ENCODE results near the gene NACC1. TPM values are rescaled to one million over a fixed set of nuclear protein-coding genes. Genes with fewer than 3 reads are reported as not detected.

Gene NACC1
- total and polyA plus RNA-seq, 2 of the 13 experiments (the other 11 are each of a cell fraction or from before 2014, with no cell fraction given): 31.8 to 42.3 TPM

- TF ChIP-seq, protein P1, sequence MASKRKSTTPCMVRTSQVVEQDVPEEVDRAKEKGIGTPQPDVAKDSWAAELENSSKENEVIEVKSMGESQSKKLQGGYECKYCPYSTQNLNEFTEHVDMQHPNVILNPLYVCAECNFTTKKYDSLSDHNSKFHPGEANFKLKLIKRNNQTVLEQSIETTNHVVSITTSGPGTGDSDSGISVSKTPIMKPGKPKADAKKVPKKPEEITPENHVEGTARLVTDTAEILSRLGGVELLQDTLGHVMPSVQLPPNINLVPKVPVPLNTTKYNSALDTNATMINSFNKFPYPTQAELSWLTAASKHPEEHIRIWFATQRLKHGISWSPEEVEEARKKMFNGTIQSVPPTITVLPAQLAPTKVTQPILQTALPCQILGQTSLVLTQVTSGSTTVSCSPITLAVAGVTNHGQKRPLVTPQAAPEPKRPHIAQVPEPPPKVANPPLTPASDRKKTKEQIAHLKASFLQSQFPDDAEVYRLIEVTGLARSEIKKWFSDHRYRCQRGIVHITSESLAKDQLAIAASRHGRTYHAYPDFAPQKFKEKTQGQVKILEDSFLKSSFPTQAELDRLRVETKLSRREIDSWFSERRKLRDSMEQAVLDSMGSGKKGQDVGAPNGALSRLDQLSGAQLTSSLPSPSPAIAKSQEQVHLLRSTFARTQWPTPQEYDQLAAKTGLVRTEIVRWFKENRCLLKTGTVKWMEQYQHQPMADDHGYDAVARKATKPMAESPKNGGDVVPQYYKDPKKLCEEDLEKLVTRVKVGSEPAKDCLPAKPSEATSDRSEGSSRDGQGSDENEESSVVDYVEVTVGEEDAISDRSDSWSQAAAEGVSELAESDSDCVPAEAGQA (IDR thresholded peaks at IDR 0.05; ENCODE audit: low read depth): peak; percentile 65; the same call in 1 of the 2 replicates
- TF ChIP-seq, protein P1 (CRISPR knock-in tag; IDR thresholded peaks at IDR 0.05; ENCODE audit: borderline replicate concordance): no peak
- TF ChIP-seq, protein P2, sequence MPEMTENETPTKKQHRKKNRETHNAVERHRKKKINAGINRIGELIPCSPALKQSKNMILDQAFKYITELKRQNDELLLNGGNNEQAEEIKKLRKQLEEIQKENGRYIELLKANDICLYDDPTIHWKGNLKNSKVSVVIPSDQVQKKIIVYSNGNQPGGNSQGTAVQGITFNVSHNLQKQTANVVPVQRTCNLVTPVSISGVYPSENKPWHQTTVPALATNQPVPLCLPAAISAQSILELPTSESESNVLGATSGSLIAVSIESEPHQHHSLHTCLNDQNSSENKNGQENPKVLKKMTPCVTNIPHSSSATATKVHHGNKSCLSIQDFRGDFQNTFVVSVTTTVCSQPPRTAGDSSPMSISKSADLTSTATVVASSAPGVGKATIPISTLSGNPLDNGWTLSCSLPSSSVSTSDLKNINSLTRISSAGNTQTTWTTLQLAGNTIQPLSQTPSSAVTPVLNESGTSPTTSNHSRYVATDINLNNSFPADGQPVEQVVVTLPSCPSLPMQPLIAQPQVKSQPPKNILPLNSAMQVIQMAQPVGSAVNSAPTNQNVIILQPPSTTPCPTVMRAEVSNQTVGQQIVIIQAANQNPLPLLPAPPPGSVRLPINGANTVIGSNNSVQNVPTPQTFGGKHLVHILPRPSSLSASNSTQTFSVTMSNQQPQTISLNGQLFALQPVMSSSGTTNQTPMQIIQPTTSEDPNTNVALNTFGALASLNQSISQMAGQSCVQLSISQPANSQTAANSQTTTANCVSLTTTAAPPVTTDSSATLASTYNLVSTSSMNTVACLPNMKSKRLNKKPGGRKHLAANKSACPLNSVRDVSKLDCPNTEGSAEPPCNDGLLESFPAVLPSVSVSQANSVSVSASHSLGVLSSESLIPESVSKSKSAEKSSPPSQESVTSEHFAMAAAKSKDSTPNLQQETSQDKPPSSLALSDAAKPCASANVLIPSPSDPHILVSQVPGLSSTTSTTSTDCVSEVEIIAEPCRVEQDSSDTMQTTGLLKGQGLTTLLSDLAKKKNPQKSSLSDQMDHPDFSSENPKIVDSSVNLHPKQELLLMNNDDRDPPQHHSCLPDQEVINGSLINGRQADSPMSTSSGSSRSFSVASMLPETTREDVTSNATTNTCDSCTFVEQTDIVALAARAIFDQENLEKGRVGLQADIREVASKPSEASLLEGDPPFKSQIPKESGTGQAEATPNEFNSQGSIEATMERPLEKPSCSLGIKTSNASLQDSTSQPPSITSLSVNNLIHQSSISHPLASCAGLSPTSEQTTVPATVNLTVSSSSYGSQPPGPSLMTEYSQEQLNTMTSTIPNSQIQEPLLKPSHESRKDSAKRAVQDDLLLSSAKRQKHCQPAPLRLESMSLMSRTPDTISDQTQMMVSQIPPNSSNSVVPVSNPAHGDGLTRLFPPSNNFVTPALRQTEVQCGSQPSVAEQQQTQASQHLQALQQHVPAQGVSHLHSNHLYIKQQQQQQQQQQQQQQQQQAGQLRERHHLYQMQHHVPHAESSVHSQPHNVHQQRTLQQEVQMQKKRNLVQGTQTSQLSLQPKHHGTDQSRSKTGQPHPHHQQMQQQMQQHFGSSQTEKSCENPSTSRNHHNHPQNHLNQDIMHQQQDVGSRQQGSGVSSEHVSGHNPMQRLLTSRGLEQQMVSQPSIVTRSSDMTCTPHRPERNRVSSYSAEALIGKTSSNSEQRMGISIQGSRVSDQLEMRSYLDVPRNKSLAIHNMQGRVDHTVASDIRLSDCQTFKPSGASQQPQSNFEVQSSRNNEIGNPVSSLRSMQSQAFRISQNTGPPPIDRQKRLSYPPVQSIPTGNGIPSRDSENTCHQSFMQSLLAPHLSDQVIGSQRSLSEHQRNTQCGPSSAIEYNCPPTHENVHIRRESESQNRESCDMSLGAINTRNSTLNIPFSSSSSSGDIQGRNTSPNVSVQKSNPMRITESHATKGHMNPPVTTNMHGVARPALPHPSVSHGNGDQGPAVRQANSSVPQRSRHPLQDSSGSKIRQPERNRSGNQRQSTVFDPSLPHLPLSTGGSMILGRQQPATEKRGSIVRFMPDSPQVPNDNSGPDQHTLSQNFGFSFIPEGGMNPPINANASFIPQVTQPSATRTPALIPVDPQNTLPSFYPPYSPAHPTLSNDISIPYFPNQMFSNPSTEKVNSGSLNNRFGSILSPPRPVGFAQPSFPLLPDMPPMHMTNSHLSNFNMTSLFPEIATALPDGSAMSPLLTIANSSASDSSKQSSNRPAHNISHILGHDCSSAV (CRISPR knock-in tag; IDR thresholded peaks at IDR 0.05; ENCODE audit: borderline replicate concordance): no peak
- TF ChIP-seq NKX3-1 (CRISPR knock-in tag; IDR thresholded peaks at IDR 0.05) (peak; percentile 68; the same call in 1 of the 2 replicates), ZNF891 (CRISPR knock-in tag; IDR thresholded peaks at IDR 0.05) (peak; percentile 91), LBX2 (CRISPR knock-in tag; IDR thresholded peaks at IDR 0.05; ENCODE audit: borderline replicate concordance) (no peak), FOXK2 (IDR thresholded peaks at IDR 0.05) (no peak), ZNF777 (CRISPR knock-in tag; IDR thresholded peaks at IDR 0.05) (peak; percentile 32; the same call in 1 of the 2 replicates), ZNF879 (CRISPR knock-in tag; IDR thresholded peaks at IDR 0.05) (no peak), RBFOX2 (IDR thresholded peaks at IDR 0.05; ENCODE audit: low read depth, low read length) (peak; percentile 72), SMAD9 (CRISPR knock-in tag; IDR thresholded peaks at IDR 0.05) (no peak), HNF1B (CRISPR knock-in tag; IDR thresholded peaks at IDR 0.05) (peak; percentile 88)
Measured at GRCh38 chr19:13164343-13165161, 46.5 kb downstream of the NACC1 start (continued).

All from HepG2 (cell line).